Large intestine (tissue), 3 donors: ENCODE data around the gene ATP2C1. TPM values are rescaled to one million over a fixed set of nuclear protein-coding genes. Genes with fewer than 3 reads are reported as not detected.

Experiments used
- DNase-seq, 2 donors: peaks; one replicate each; pipeline versions ENCODE4 v3.0.0 to v3.0.0-alpha.2; 2013
- H3K27ac ChIP-seq: one replicate; pipeline ENCODE4 v1.5.1; 2013; ENCODE audit warnings: low read length
- H3K27me3 ChIP-seq: 2 replicates; pipeline ENCODE4 v1.6.1; 2013; ENCODE audit warnings: low read length; ENCODE audit not compliant: control insufficient read depth, insufficient read depth
- H3K36me3 ChIP-seq: 2 replicates; pipeline ENCODE4 v1.6.1; 2013; ENCODE audit warnings: low read length; ENCODE audit not compliant: control insufficient read depth, insufficient read depth
- H3K4me1 ChIP-seq: one replicate; pipeline ENCODE4 v1.6.1; 2013; ENCODE audit warnings: low read length; ENCODE audit not compliant: control insufficient read depth, insufficient read depth
- H3K4me3 ChIP-seq: one replicate; pipeline ENCODE4 v1.5.1; 2013; ENCODE audit warnings: low read length
- H3K9me3 ChIP-seq: one replicate; pipeline ENCODE4 v1.6.1; 2013; ENCODE audit warnings: mild to moderate bottlenecking, low read depth, low read length, moderate library complexity; ENCODE audit not compliant: control insufficient read depth
- WGBS: methylation state at CpG from one replicate; pipeline ENCODE4 v1.1.5; 2013; ENCODE audit warnings: low lambda C conversion rate; ENCODE audit not compliant: insufficient coverage; 5-methylcytosine and 5-hydroxymethylcytosine counted together
- polyA plus RNA-seq: library from polyadenylated mRNA; unstranded; fragments of 120-200 nt; gene quantifications from one replicate; pipeline ENCODE4 v1.2.1, GENCODE V29; 2013

Gene ATP2C1
- polyA plus RNA-seq, 1 donor = 66.5 TPM

GRCh38 chr3:130907966-130908365 is 14.1 kb downstream of the ATP2C1 start:
- DNase-seq = no peak
- no peaks in the 10 kb centered on the region for H3K27me3 ChIP-seq
- no peak overlapping the region for H3K4me3 ChIP-seq
- H3K36me3 ChIP-seq = no peaks in the 10 kb centered on the region
- no peaks in the 10 kb centered on the region for H3K9me3 ChIP-seq
- no peak overlapping the region for H3K27ac ChIP-seq
- H3K4me1 ChIP-seq = no peaks in the 10 kb centered on the region

- H3K36me3 ChIP-seq = no peaks in the 10 kb centered on the region
- no peak overlapping the region for H3K4me3 ChIP-seq
- 94% methylated on average over 3 of the region's 7 CpGs for WGBS
- no peak overlapping the region for H3K27ac ChIP-seq
- H3K4me1 ChIP-seq = no peaks in the 10 kb centered on the region
- no peak for DNase-seq
- no peaks in the 10 kb centered on the region for H3K27me3 ChIP-seq
- peaks cover 7% of the 10 kb centered on the region for H3K9me3 ChIP-seq
Measured at GRCh38 chr3:130915567-130916292, 21.8 kb downstream of the ATP2C1 start.

- H3K27me3 ChIP-seq = no peaks in the 10 kb centered on the region
- no peaks in the 10 kb centered on the region for H3K4me1 ChIP-seq
- no peaks in the 10 kb centered on the region for H3K36me3 ChIP-seq
- H3K4me3 ChIP-seq = no peak overlapping the region
- no peak for DNase-seq
- no peak overlapping the region for H3K27ac ChIP-seq
- H3K9me3 ChIP-seq = peaks cover 10% of the 10 kb centered on the region
- WGBS = 100% methylated on average over 2 of the region's 4 CpGs
Measured at GRCh38 chr3:130916507-130917167, 22.8 kb downstream of the ATP2C1 start.

GRCh38 chr3:130918328-130918727 is 24.4 kb downstream of the ATP2C1 start:
- no peak overlapping the region for H3K27ac ChIP-seq
- H3K4me3 ChIP-seq = no peak overlapping the region
- H3K9me3 ChIP-seq = peaks cover 13% of the 10 kb centered on the region
- WGBS = no CpG with 5 or more reads among the region's 7 CpGs
- H3K27me3 ChIP-seq = no peaks in the 10 kb centered on the region
- no peaks in the 10 kb centered on the region for H3K36me3 ChIP-seq
- H3K4me1 ChIP-seq = no peaks in the 10 kb centered on the region
- DNase-seq = no peak

GRCh38 chr3:130925628-130926027 is 31.7 kb downstream of the ATP2C1 start:
- Histone ChIP-seq H3K4me1 (no peaks in the 10 kb centered on the region), H3K9me3 (peaks cover 16% of the 10 kb centered on the region), H3K36me3 (no peaks in the 10 kb centered on the region), H3K27ac (no peak overlapping the region), H3K27me3 (no peaks in the 10 kb centered on the region), H3K4me3 (no peak overlapping the region)
- no CpG with 5 or more reads among the region's 3 CpGs for WGBS
- DNase-seq = no peak

GRCh38 chr3:130926504-130926903 is 32.6 kb downstream of the ATP2C1 start:
- H3K4me3 ChIP-seq = no peak overlapping the region
- WGBS = 60% methylated on average over 1 of the region's 6 CpGs
- H3K9me3 ChIP-seq = peaks cover 12% of the 10 kb centered on the region
- H3K36me3 ChIP-seq = no peaks in the 10 kb centered on the region
- H3K27ac ChIP-seq = no peak overlapping the region
- DNase-seq = no peak
- H3K27me3 ChIP-seq = no peaks in the 10 kb centered on the region
- no peaks in the 10 kb centered on the region for H3K4me1 ChIP-seq

- no peaks in the 10 kb centered on the region for H3K4me1 ChIP-seq
- no peak for DNase-seq
- no peak overlapping the region for H3K4me3 ChIP-seq
- no peaks in the 10 kb centered on the region for H3K9me3 ChIP-seq
- 100% methylated on average over 1 of the region's 3 CpGs for WGBS
- H3K36me3 ChIP-seq = no peaks in the 10 kb centered on the region
- H3K27me3 ChIP-seq = no peaks in the 10 kb centered on the region
- H3K27ac ChIP-seq = no peak overlapping the region
Measured at GRCh38 chr3:130929804-130930203, 35.9 kb downstream of the ATP2C1 start.

- Histone ChIP-seq H3K4me1 (no peaks in the 10 kb centered on the region), H3K9me3 (no peaks in the 10 kb centered on the region), H3K27ac (no peak overlapping the region), H3K36me3 (peaks cover 3% of the 10 kb centered on the region), H3K4me3 (no peak overlapping the region), H3K27me3 (no peaks in the 10 kb centered on the region)
- DNase-seq = no peak
- 100% methylated on average over 1 of the region's 2 CpGs for WGBS
Measured at GRCh38 chr3:130932979-130933378, 39.1 kb downstream of the ATP2C1 start.

- H3K9me3 ChIP-seq = no peaks in the 10 kb centered on the region
- H3K4me3 ChIP-seq = no peak overlapping the region
- WGBS = no CpG with 5 or more reads among the region's 1 CpG
- no peaks in the 10 kb centered on the region for H3K4me1 ChIP-seq
- H3K27me3 ChIP-seq = no peaks in the 10 kb centered on the region
- no peak overlapping the region for H3K27ac ChIP-seq
- peaks cover 6% of the 10 kb centered on the region for H3K36me3 ChIP-seq
- no peak for DNase-seq
Measured at GRCh38 chr3:130933801-130934345, 40.0 kb downstream of the ATP2C1 start.

- Histone ChIP-seq H3K27ac (no peak overlapping the region), H3K9me3 (no peaks in the 10 kb centered on the region), H3K27me3 (no peaks in the 10 kb centered on the region), H3K4me1 (no peaks in the 10 kb centered on the region), H3K4me3 (no peak overlapping the region), H3K36me3 (peaks cover 6% of the 10 kb centered on the region)
- no peak for DNase-seq
- 88% methylated on average over 1 of the region's 4 CpGs for WGBS
Measured at GRCh38 chr3:130934442-130935089, 40.7 kb downstream of the ATP2C1 start.
